Measurements from ENCODE around the gene GSTM3. TPM values are rescaled to one million over a fixed set of nuclear protein-coding genes. Genes with fewer than 3 reads are reported as not detected.
"Not testable (repeated sequence)": the region's sequence is repeated elsewhere in the genome, so short reads cannot be mapped to it uniquely, and the experiment has no call there.

GSTM3 gene
- total and polyA plus RNA-seq, 7 donors: 21.6 to 143 (median 64.3) TPM

GRCh38 chr1:109757936-109758786, 17.3 kb upstream of the GSTM3 start:
- H3K9me3 ChIP-seq: no peaks in the 10 kb centered on the region
- intact Hi-C loops (cut with DNase I): no loop called here
- DNase-seq: no peak
- WGBS, 2 donors: 91 to 92% methylated on average over 13 of the region's 13 CpGs
- H3K27me3 ChIP-seq: no peaks in the 10 kb centered on the region
- no peak overlapping the region for H3K27ac ChIP-seq
- H3K36me3 ChIP-seq: no peaks in the 10 kb centered on the region
- peaks cover 0 to 14% (median 12%) of the 10 kb centered on the region in 4 donors for H3K4me1 ChIP-seq
- no peak overlapping the region for H3K4me3 ChIP-seq
- TF ChIP-seq POLR2A (IDR thresholded peaks at IDR 0.05) (no peak), EP300 (IDR thresholded peaks at IDR 0.05) (no peak), POLR2AphosphoS5 (IDR thresholded peaks at IDR 0.05) (no peak)

GRCh38 chr1:109756848-109757521, 16.1 kb upstream of the GSTM3 start:
- no peaks in the 10 kb centered on the region for H3K27me3 ChIP-seq
- TF ChIP-seq EP300 (IDR thresholded peaks at IDR 0.05) (no peak), CTCF (IDR thresholded peaks at IDR 0.05) (no peak), POLR2AphosphoS5 (IDR thresholded peaks at IDR 0.05) (no peak), POLR2A (IDR thresholded peaks at IDR 0.05) (no peak)
- no peak for DNase-seq
- H3K27ac ChIP-seq: no peak overlapping the region
- H3K4me3 ChIP-seq: no peak overlapping the region
- 84 to 85% methylated on average over 7 of the region's 7 CpGs for WGBS, 2 donors
- no peaks in the 10 kb centered on the region for H3K9me3 ChIP-seq
- H3K4me1 ChIP-seq: peaks cover 0 to 13% (median 12%) of the 10 kb centered on the region in 4 donors
- H3K36me3 ChIP-seq: no peaks in the 10 kb centered on the region
- intact Hi-C loops (cut with DNase I): no loop called here

GRCh38 chr1:109756325-109756724, 15.5 kb upstream of the GSTM3 start:
- WGBS, 2 donors: 94 to 95% methylated on average over 5 of the region's 5 CpGs
- not testable (repeated sequence) for H3K27ac ChIP-seq, H3K36me3 ChIP-seq

GRCh38 chr1:109754738-109755137, 13.9 kb upstream of the GSTM3 start:
- intact Hi-C loops (cut with DNase I): no loop called here
- H3K4me1 ChIP-seq: no peaks in the 10 kb centered on the region
- H3K9me3 ChIP-seq: no peaks in the 10 kb centered on the region
- no peak overlapping the region for H3K4me3 ChIP-seq
- DNase-seq: no peak
- 57 to 76% methylated on average over 2 of the region's 2 CpGs for WGBS, 2 donors
- no peaks in the 10 kb centered on the region for H3K27me3 ChIP-seq
- no peak overlapping the region for H3K27ac ChIP-seq
- no peaks in the 10 kb centered on the region for H3K36me3 ChIP-seq
- TF ChIP-seq POLR2AphosphoS5 (IDR thresholded peaks at IDR 0.05) (no peak), CTCF (IDR thresholded peaks at IDR 0.05) (no peak), POLR2A (IDR thresholded peaks at IDR 0.05) (no peak), EP300 (IDR thresholded peaks at IDR 0.05) (no peak)

More at GRCh38 chr1:109756325-109756724, 15.5 kb upstream of the GSTM3 start:
- H3K27me3 ChIP-seq; H3K9me3 ChIP-seq; H3K4me1 ChIP-seq; DNase-seq; intact Hi-C loops (cut with DNase I); H3K4me3 ChIP-seq: not testable (repeated sequence)

GRCh38 chr1:109751531-109752260, 10.9 kb upstream of the GSTM3 start:
- H3K27me3 ChIP-seq: no peaks in the 10 kb centered on the region
- no peaks in the 10 kb centered on the region for H3K36me3 ChIP-seq
- no peak for DNase-seq
- intact Hi-C loops (cut with DNase I): no loop called here
- no peak overlapping the region for H3K4me3 ChIP-seq
- no peak overlapping the region for H3K27ac ChIP-seq
- 92 to 95% methylated on average over 12 of the region's 12 CpGs for WGBS, 2 donors
- TF ChIP-seq CTCF (IDR thresholded peaks at IDR 0.05) (no peak), POLR2A (IDR thresholded peaks at IDR 0.05) (no peak), POLR2AphosphoS5 (IDR thresholded peaks at IDR 0.05) (no peak), EP300 (IDR thresholded peaks at IDR 0.05) (no peak)
- H3K4me1 ChIP-seq: no peaks in the 10 kb centered on the region
- no peaks in the 10 kb centered on the region for H3K9me3 ChIP-seq

Measured in sigmoid colon (tissue), 7 donors.